HG02884 (cell line): ENCODE data around the gene PTPRN.

Experiments used
- ATAC-seq: cut with Tn5 transposase; IDR thresholded peaks from one replicate; pipeline ENCODE4 v1.9.1; 2021; ENCODE audit warnings: mild to moderate bottlenecking, moderate library complexity; ENCODE audit not compliant: unreplicated experiment

Gene PTPRN

DNA sequence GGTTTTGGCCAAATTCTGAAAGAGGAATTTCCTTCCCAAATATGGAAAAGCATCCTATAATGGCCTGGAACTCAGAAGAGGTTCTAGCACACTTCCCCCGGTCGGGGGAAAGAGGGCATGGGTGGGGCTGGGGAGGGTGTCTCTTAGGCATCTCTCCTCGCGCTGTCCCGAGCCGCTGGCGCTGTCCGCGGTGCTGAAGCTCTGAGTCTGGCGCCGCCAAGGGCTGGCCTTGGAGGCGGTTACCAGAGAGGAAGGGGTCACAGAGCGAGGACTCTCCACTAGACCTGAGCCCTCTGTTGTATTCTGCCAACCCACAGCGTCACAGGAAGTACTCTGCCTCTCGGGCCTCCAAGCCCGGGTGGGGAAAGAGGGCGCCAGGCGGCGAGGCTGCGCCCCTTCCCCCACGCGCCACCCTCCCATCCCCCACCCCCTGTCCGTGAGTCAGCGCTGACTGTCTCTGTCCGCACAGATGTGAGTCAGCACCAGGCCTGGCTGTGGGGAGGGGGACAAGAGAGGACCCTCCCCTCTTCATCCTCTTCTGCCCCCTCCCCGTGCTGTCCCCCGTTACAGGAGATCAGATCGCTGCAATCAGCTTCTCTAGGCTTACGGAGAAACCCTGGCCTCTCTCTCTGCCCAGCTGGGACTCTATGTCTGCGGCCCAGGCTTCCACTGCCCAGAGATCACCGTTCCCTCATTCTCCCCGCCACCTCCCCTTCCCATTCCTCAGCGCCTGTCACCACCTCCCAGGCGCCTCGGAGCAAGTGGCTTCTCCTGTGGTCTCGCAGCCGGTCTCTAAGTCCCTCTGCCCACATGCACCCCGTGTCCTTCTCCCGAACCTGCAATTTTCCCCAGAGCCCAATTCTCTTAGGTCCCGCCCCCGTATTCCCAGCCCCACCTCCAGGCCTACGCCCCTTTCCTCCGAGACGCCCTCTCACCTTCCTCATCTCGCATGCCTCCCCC, 779 bp downstream of the PTPRN start:
- no peak for ATAC-seq

DNA sequence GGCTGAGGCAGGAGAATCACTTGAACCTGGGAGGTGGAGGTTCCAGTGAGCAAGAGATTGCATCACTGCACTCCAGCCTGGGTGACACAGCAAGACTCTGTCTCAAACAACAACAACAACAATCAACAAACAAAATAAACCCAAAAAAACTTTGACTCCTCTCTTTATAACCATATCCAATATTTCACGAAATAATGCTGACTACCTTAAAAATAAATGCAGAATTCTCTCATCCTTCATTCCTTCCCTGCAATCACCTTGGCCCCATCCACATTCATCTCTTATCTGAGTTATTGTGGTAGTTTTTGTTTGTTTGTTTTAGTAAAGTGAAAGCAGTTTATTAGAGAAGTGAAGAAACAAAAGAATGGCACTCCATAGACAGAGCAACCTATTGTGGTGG, 3.2 kb downstream of the PTPRN start:
- no peak for ATAC-seq

DNA sequence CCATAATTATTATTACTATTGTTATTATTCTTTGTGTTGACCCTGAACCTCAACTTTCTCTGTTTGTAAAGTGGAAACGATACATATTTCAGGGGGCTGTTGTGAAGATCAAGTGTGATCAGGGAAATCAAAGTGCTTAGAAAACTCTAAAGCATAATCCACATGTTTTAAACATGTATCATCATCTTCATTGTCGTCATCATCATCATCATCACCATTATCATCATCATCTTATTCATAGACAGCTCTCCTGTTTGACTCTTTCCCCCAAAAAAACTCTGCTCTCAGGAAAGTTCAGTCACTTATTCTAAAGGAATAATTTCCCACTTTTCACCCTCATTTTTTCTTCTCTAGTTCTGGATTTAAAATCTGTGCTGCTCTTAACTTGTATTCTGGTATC, 5.0 kb downstream of the PTPRN start:
- ATAC-seq = no peak

DNA sequence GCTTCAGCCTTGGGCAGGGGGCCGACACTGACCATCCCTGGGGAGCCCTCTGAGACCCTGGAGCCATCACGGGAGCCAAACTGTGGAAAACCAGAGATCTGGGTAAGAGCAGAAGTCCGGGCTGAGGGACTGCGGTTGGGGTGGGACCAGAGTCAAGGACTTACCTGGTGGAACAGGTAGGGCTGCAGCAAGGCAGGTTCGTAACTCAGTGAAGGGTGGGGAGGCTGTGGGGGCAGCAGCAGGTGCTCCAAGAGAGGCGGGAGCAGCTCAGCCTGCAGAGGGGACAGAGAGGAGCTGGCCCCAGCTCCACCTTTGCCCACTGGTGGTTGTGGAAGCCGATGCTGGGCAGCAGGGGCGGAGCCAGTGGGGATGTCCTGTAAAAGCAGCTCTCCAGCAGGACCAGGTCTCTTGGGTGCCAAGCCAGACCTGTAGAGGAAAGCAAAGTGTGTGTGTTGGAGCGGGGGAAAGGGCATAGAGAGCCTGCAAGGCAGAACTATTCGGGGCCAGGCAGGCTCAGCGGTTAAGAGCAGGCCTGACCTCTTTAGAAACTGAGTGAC, 6.7 kb downstream of the PTPRN start:
- no peak for ATAC-seq

DNA sequence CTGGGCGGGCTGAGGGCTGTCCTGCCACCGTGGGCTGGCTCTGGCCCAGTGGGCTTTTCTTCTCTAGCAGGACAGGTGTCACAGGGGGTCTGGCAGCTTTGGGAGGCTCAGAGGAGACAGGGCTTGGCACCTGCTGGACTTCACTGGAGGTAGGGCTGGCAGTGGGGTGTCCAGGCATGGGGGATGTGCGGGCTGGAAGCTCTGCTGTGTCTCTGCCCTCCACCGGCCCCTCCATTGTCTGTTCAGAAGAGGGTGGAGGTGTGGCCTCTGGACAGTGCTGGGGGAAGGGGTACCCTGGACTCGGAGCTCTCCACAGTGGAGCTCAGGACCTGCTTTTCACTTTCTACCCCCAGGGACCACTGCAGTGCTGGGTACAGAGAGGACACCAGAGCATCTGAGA, 9.2 kb downstream of the PTPRN start:
- no peak for ATAC-seq

DNA sequence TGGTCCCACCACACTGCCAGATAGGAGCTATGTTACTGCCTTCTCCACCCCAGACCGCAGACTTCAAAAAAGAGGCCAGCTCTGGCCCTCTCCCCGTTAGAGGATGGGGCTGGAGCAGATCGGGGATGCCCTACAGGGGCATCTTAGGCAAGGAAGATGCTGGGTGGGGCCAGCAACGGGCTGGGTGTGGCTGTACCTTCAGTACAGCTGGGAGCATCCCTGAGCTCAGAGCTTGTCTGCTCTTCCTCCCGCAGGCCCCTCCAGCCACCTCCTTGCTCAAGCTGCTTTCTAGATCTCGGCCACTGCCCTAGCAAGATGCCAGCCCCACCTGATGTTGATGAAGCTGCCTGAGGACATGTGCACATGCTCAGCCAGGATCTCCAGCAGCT, 9.8 kb downstream of the PTPRN start:
- no peak for ATAC-seq

DNA sequence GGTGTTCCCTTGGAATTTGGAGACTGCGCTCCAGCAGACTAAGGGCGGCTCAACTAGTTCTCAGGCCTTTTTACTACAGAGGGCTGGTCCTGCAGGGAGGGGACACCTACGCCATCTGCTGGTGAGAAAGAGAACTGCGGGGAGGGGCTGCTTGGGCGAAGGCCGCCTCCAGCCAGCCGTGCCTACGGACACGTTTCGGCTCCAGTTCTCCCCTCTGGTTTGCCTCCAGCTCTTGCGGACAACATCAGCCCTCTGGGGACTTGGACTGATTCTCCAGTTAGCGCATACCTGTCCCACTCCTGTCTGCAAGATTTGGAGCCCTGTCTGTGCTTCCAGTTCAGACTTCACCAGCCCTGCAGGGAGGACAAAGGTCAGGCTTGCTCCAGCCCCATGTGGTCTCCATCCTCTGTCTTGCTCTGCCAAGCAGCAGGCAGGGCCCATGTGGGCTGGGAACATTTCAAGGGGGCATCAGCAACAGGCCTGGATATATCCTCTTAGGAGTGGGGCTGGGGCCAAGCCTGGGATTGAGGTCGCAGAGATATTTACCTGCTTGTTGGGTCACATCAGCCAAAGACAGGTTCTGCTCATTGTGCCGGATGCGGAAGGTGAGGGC, 10.3 kb downstream of the PTPRN start:
- peak; percentile 45 for ATAC-seq

DNA sequence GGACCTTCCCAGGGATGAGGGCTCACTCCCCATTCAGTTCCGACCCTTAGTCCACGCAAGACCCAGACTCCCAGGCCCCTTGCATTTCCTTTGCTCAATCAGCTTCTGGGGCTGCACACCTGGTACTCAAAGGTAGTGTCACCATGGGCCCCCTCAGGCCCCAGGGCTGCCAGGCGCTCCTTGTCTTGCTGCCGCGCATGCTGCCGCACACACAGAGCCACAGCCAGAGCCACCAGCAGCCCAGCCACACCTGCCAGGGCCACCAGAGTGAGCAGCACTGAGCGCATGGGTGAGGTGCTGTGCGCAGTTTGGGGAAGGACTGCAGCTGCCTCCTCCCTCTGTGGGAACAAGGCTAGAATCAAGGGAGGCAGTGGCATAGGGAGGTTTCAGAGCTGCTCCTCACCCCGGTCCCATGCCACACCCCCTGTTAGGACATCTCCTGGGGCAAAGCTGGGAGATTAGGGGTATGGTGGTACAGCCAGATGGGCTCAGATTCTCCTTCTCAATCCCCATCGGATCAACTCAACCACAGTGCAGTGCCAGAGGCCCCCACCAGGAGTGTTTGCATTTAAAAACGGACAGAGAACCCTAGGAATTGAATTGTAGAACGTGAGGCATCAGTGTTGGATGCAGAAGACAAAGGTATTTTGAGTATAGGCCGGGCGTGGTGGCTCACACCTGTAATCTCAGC, 11.3 kb downstream of the PTPRN start:
- no peak for ATAC-seq

DNA sequence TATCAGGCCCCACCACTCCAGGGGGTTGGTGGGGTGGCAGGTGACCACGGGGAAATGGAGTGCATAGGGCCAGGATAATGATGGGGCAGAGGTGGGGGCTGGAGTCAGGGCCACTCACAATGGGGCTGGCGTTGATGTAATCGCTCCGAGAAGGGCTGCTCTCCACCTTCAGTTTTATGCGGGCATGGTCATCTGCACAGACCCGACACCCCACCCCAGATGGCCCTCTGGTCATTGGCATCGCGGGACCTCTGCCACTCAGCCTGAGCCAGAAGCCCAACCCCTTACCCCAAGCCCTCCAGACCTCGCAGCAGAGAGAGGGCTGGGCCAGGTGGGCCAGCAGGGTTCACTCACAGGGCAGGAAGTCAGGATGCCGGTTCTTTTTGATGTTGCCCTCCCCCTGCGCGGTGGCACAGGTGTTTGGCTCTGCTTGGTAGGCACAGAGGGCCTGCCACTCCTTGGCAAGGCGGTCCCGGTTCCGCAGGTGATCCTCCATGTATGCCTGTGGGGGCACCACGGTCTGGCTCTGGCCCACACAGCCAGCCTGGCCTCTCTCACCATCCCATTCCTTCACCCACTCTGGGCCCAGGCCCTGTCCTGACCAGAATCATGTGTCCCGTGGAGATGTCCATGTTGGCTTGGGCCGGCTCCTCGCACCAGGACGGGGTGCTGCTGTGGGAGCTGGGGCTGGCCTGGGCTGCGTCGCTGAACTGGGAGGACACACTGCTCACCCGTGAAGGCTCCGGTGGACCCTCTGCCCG, 12.4 kb downstream of the PTPRN start:
- ATAC-seq = no peak

DNA sequence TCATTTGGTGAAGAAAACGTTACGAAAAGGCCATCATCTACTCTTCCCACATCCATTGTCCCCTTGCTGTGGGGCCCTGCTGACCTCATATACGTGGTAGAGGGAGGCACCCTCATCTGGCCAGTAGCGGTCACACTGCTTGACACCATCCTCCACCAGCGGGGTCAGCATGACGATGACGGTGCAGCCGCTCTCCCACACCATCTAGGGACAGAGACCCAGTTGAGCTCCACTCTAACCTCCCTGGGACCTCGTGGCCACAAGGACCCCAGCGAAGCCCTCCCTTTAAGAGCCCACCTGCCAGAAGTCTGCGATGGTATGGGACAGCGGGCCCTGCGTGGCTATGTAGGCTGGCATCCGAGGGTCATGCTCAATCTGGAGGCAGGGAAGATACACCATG, 13.1 kb downstream of the PTPRN start:
- no peak for ATAC-seq

DNA sequence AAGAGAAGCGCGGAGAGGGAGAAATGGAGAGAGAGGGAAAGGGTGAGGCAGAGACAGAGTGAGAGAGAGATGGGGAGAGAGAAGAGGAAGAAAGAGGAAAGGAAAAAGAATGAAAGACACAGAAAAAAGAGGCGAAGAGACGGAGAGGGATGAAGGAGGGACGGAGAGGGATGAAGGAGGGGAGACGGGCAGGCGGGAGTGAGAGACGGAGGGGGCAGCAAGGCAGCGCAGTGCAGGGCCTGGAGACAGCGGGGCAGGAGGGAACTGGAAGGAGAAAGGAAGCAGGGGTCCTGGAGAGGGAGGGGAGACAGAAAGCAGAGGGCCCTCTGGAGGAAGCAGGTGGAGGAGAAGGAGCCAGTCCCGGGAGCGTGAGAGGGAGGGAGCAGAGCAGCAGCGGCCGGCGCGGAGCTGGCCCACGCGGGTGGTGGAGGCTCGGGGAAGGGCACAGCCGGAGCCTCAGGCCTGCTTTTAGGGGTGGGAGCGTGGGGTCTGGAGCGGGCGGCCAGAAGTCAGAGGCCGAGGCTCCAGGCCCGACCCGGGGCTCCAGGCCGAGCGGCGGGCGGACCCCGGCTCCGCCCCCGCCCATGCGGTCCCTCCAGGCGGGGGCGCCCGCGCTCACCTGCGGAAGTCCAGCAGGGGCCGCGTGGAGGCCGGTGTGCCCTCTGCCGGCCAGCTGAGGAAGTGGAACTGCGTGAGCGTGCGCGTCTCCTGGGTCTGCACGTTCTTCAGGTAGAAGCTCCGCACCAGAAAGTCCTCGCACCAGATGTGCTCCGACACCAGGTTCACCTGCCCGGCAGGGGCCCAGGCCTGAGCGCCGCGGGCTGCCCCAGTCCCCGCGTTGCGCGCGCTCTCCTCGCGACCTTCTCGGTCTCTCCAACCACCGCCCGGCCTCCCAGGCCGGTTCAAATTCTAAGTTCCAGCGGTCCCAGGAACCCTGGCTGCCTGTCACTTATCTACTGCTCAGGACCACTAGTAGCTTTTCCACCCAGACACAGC, 14.5 kb downstream of the PTPRN start:
- ATAC-seq = peak; percentile 87

DNA sequence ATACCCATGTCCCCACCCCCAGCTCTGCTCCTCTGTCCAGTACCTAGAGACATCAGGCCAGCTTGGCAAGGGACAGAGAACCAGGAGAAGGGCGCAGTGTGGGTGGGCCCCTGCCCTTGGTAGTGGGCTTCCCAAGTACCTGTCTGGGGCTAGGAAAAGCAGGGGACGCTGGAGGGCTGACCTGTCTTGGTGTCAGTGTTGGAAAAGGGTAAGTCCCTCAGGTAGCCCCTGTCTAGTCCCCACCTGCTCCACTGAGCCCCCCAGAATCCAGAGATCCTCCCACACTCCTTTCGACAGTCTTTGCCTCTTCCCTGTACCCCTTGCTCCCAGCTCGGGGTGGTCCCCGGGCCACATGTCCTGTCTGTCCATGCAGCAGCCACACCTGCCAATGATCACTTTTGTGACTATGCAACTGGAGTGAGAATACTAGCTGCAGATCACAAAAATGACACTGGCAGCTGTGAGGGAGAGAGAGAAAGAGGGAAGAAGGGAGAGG, 15.4 kb downstream of the PTPRN start:
- no peak for ATAC-seq

DNA sequence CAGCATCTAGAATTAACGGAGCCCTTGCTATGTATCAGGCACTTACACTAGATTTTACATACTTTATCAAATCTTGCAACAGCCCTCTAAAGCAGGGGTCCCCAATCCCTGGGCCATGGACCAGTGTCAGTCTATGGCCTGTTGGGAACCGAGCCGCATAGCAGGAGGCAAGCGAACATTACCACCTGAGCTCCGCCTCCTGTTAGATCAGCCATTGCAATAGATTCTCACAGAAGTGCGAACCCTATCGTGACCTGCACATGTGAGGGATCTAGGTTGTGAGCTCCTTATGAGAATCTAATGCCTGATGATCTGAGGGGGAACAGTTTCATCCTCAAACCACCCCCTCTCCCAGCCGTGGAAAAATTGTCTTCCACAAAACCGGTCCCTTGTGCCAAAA, 16.6 kb downstream of the PTPRN start:
- no peak for ATAC-seq

DNA sequence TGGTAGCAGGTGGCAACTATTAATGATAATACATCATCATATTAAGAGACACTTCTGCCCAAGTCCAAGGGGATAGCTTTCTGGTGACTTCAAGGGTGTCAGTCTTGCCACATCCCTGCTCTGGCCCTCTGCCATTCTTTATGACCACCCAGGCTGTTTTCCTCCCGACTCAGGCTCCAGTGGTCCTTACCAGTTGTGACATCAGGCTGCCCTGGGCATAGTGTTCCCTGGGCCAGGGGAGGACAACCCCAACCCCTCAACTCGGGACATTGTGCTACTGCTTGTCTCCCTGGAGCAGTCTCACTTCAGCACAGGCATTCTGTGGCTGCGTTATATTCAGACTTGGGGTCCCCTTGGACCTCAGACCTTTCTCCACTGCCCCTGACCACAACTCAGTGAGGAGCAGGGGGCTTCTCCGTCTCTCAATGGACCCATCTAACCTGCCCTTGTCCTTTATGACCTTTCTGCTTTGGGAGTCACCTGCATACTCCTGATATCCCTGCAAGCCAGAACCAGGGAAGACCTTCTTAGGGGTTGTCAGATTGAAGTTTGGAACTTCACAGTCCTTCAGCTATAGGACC, 17.2 kb downstream of the PTPRN start:
- ATAC-seq = no peak

DNA sequence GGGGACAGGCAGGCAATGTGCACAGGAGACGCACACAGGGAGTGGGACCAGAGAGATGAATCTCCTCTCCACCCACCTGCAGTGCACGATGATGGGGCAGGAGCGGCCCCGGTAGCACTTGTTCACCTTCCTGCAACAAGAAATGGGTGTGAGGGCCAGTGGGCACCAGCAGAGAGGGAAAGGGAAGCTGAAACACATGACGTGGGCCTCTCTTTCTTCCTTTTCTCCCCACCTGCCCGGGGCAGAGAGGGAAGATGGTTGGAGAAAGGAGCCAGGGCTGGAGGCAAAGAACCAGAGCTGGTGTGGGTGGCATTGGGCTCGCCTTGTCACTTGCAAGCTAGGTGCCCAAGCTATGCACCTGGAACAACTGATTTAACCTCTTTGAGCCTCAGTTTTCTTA, 17.8 kb downstream of the PTPRN start:
- no peak for ATAC-seq

DNA sequence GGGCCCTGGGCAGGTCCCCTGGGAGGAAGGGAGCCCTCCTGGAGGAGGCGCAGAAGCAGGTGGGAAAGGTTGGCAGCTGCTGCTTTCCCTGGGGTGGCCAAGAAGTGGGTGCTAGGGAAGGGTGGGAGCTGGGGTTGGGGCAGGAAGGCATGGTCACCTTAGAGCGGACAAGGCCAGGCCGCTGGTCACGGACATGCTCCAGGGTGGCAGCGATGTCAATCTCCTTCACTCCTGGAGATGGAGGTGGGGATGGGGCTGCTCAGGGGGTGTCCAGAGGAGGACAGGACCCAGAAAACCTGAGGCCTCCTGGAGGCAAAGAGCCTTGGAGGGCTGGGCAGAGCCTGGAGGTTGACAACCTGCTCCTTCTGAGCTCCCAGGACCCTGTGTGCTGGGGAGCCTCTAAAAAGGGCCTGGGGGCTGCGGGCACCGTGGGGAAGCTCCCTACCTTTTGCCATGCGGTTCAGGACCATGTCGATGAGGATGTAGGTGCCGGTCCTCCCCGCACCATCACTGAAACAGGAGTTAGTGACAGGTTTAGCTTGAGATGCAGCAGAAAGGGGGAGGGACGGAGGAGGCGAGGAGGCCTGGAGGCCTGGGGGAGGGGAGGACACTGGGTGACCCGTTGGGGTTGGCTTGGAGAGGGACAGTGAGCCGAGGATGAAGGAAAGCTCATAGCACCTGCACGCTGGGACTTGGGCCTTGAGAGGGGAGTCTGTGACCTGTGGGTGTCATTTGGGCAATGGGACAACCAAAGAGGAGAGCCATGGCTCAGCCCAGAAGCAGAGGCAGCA, 18.6 kb downstream of the PTPRN start:
- ATAC-seq = no peak

DNA sequence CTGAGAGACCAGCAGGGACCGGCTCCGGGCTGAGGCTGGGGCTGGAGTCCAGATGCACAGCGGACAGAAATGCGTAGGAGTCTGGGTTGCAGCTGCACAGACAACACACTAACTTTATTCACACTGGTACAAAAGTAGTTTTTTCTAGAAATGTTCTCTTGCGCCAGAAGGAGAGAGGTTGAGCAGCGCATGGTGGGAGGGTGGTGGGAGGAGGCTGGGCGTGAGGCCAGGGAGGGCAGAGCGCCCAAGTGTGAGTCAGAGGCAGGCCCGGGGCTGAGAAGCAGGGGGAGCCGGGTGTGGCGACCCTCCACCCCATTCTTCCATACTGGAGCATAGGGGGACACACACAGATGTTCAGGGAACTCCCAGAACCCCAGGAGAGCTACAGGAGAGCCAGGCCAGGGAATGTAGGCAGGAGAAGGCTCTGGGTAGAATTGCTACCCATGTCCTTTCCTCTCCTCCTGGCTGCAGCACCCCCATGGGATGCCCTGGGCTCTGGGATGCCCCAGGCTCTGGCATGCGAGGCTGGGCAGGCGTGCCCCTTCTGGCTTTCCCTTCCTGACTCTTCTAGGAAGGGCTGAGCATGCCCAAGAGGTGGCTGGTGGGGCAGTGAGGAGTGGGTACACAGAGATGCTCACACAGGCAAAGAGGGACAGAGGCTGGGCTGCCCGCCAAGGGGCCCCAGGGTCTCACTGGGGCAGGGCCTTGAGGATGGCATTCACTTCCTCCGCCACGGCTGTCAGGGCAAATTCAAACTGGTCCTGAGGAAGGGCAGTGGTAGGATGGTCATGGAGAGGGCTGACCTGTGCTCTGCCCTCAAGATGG, 19.5 kb downstream of the PTPRN start:
- ATAC-seq = no peak

DNA sequence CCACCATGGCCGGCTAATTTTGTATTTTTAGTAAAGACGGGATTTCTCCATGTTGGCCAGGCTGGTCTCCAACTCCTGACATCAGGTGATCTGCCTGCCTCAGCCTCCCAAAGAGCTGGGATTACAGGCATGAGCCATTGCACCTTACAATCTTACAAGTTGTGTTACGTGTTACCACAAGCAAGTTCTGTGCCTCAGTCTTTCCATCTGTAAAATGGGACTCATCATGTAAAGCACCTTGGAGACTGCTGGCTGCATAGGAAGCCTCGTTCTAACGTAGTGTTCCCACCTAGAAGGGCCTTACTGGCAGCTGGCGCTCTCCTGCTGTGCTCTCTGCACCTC, 20.0 kb downstream of the PTPRN start:
- no peak for ATAC-seq
